H1 (cell line): Measurements from ENCODE around the gene GRM7. TPM values are rescaled to one million over a fixed set of nuclear protein-coding genes. Genes with fewer than 3 reads are reported as not detected.
A peak's percentile ranks its signal among the peaks of the same experiment; 100 is the strongest.

Source experiments
- CTCF ChIA-PET: fragments of 300-600 bp; sonication (Branson Sonifier 250); formaldehyde crosslinking; loops from one replicate; lab custom pipeline; 2021; ENCODE audit not compliant: partially characterized antibody; lab: Charles Lee
- POLR2A ChIA-PET: fragments of 300-600 bp; sonication (Branson Sonifier 250); formaldehyde crosslinking; loops from one replicate; lab custom pipeline; 2021; ENCODE audit warnings: inconsistent platforms; ENCODE audit not compliant: partially characterized antibody; lab: Charles Lee
- DNase-seq, 2 experiments: peaks; one replicate each; pipeline versions ENCODE4 v3.0.0 to v3.0.0-alpha.2; 2010 to 2022; ENCODE audit warnings: low spot score in 2 of 2, low read depth in 1 of 2, mixed read lengths in 1 of 2
- FAIRE-seq: peaks from 2 replicates; lab custom pipeline; 2011; peaks lifted over from hg19 to GRCh38; lab: Jason Lieb, UNC
- H2AFZ ChIP-seq: 2 replicates; pipeline ENCODE4 v1.8.1; 2012; ENCODE audit warnings: low read length, inconsistent platforms
- H2AK5ac ChIP-seq: 2 replicates; pipeline ENCODE4 v1.6.1; 2013; ENCODE audit warnings: low read depth, low read length
- H2BK120ac ChIP-seq: replicated peaks from 2 replicates; pipeline ENCODE3; 2013; ENCODE audit warnings: low read depth, low read length, inconsistent platforms
- H2BK12ac ChIP-seq: 2 replicates; pipeline ENCODE4 v1.6.1; 2013; ENCODE audit warnings: low read depth, low read length
- H2BK15ac ChIP-seq: 2 replicates; pipeline ENCODE4 v1.6.1; 2013; ENCODE audit warnings: low read length
- H2BK20ac ChIP-seq: 2 replicates; pipeline ENCODE4 v1.6.1; 2013; ENCODE audit warnings: low read length
- H2BK5ac ChIP-seq: 2 replicates; pipeline ENCODE4 v1.6.1; 2013; ENCODE audit warnings: low read depth, low read length
- H3K14ac ChIP-seq: 2 replicates; pipeline ENCODE4 v1.6.1; 2013; ENCODE audit warnings: inconsistent platforms; ENCODE audit not compliant: insufficient read length
- H3K18ac ChIP-seq: 2 replicates; pipeline ENCODE4 v1.6.1; 2013; ENCODE audit warnings: low read length; ENCODE audit errors: extremely low read depth
- H3K23ac ChIP-seq: 2 replicates; pipeline ENCODE4 v1.6.1; 2013; ENCODE audit warnings: inconsistent platforms; ENCODE audit not compliant: insufficient read length
- H3K23me2 ChIP-seq: 2 replicates; pipeline ENCODE4 v1.6.1; 2013; ENCODE audit warnings: low read depth, low read length
- H3K27ac ChIP-seq: 2 replicates; pipeline ENCODE4 v1.6.1; 2011; ENCODE audit warnings: low read depth, low read length, inconsistent platforms
- H3K27me3 ChIP-seq, 4 experiments: replicated peaks in 1 of 4; 1 replicate in 1 of 4; 2 replicates in 3 of 4; pipeline versions ENCODE4 v1.6.1 to v1.8.1; 2011 to 2013; ENCODE audit warnings: low read length in 3 of 4, mild to moderate bottlenecking in 3 of 4, inconsistent platforms in 2 of 4, mixed read lengths in 2 of 4, moderate library complexity in 1 of 4; ENCODE audit not compliant: control insufficient read depth in 3 of 4, insufficient read depth in 3 of 4; ENCODE audit errors: extremely low read depth in 1 of 4
- H3K36me3 ChIP-seq, 4 experiments: 2 replicates each; pipeline versions ENCODE4 v1.6.1 to v1.8.1; 2011 to 2013; ENCODE audit warnings: mild to moderate bottlenecking in 4 of 4, low read length in 3 of 4, moderate library complexity in 2 of 4, control low read depth in 1 of 4, inconsistent platforms in 1 of 4; ENCODE audit not compliant: insufficient read depth in 4 of 4, control insufficient read depth in 2 of 4
- H3K4ac ChIP-seq: replicated peaks from 2 replicates; pipeline ENCODE3; 2013; ENCODE audit warnings: low read length, low read depth, mixed read lengths, inconsistent platforms; ENCODE audit not compliant: insufficient read length
- H3K4me1 ChIP-seq, 4 experiments: replicated peaks in 1 of 4; 1 replicate in 1 of 4; 2 replicates in 3 of 4; pipeline versions ENCODE4 v1.6.1 to v1.8.1; 2011 to 2013; ENCODE audit warnings: low read length in 3 of 4, inconsistent platforms in 2 of 4, mixed read lengths in 1 of 4; ENCODE audit not compliant: insufficient read depth in 4 of 4, control insufficient read depth in 3 of 4
- H3K4me2 ChIP-seq, 2 experiments: 2 replicates each; pipeline versions ENCODE4 v1.6.1 to v1.8.1; 2011 to 2013; ENCODE audit warnings: low read depth in 2 of 2, low read length in 2 of 2, control low read depth in 1 of 2, inconsistent platforms in 1 of 2, mild to moderate bottlenecking in 1 of 2; ENCODE audit not compliant: insufficient read depth in 1 of 2
- H3K4me3 ChIP-seq, 4 experiments: fragments of 200-600, 300-600 bp in 1 of 4; sonication (generic), shearing (Covaris generic), sonication (Bioruptor Twin) in 1 of 4; 2 replicates each; pipeline versions ENCODE4 v1.5.1 to v1.8.1; 2011 to 2016; ENCODE audit warnings: low read length in 4 of 4, low read depth in 3 of 4, control low read depth in 2 of 4, inconsistent platforms in 2 of 4, mild to moderate bottlenecking in 2 of 4, mixed read lengths in 1 of 4, moderate library complexity in 1 of 4; ENCODE audit not compliant: insufficient read depth in 2 of 4; ENCODE audit errors: extremely low read depth in 1 of 4
- H3K56ac ChIP-seq: replicated peaks from 2 replicates; pipeline ENCODE3; 2013; ENCODE audit warnings: low read depth, mild to moderate bottlenecking, mixed read lengths, low read length, inconsistent platforms; ENCODE audit not compliant: insufficient read length
- H3K79me1 ChIP-seq: 2 replicates; pipeline ENCODE4 v1.6.1; 2013; ENCODE audit warnings: low read depth, low read length, control low read depth
- H3K79me2 ChIP-seq, 2 experiments: 2 replicates each; pipeline versions ENCODE4 v1.6.1 to v1.8.1; 2012 to 2013; ENCODE audit warnings: low read length in 2 of 2, mild to moderate bottlenecking in 2 of 2, inconsistent platforms in 1 of 2; ENCODE audit not compliant: insufficient read depth in 2 of 2, control insufficient read depth in 1 of 2
- H3K9ac ChIP-seq, 4 experiments: replicated peaks in 1 of 4; 1 replicate in 1 of 4; 2 replicates in 3 of 4; pipeline versions ENCODE4 v1.6.1 to v1.8.1; 2011 to 2013; ENCODE audit warnings: low read depth in 3 of 4, low read length in 3 of 4, control low read depth in 2 of 4, mild to moderate bottlenecking in 2 of 4, moderate library complexity in 2 of 4, inconsistent platforms in 1 of 4; ENCODE audit errors: extremely low read depth in 1 of 4
- H3K9me3 ChIP-seq, 2 experiments: 2 replicates each; pipeline versions ENCODE4 v1.6.1 to v1.8.1; 2012 to 2013; ENCODE audit warnings: mild to moderate bottlenecking in 2 of 2, moderate library complexity in 2 of 2, control low read depth in 1 of 2, inconsistent platforms in 1 of 2, low read depth in 1 of 2, low read length in 1 of 2, mixed read lengths in 1 of 2; ENCODE audit not compliant: insufficient read depth in 2 of 2
- H4K20me1 ChIP-seq, 2 experiments: replicated peaks in 1 of 2; 2 replicates each; pipeline versions ENCODE3 to v1.8.1; 2011 to 2013; ENCODE audit warnings: inconsistent platforms in 2 of 2, low read length in 2 of 2, mild to moderate bottlenecking in 1 of 2; ENCODE audit not compliant: insufficient read depth in 2 of 2, control insufficient read depth in 1 of 2
- H4K5ac ChIP-seq: 2 replicates; pipeline ENCODE4 v1.6.1; 2013; ENCODE audit warnings: low read length, low read depth, mixed read lengths, inconsistent platforms; ENCODE audit not compliant: insufficient read length
- H4K8ac ChIP-seq: 2 replicates; pipeline ENCODE4 v1.8.0; 2013; ENCODE audit warnings: mild to moderate bottlenecking, moderate library complexity, low read length, inconsistent platforms; ENCODE audit not compliant: insufficient read depth; ENCODE audit errors: extremely low read depth
- H4K91ac ChIP-seq: replicated peaks from 2 replicates; pipeline ENCODE3; 2013; ENCODE audit warnings: low read length, mixed read lengths, inconsistent platforms; ENCODE audit not compliant: insufficient read length
- JUND ChIP-seq: IDR thresholded peaks from 2 replicates; pipeline ENCODE4 v1.6.1; 2011; ENCODE audit warnings: mild to moderate bottlenecking, improper control_type of control experiment, low read length
- RAD21 ChIP-seq, 2 experiments: IDR thresholded peaks in 1 of 2; conservative IDR thresholded peaks in 1 of 2; 2 replicates each; pipeline ENCODE4 v1.6.1; 2011; ENCODE audit warnings: low read depth in 2 of 2, low read length in 2 of 2, improper control_type of control experiment in 1 of 2, inconsistent platforms in 1 of 2, mild to moderate bottlenecking in 1 of 2, moderate library complexity in 1 of 2
- SRF ChIP-seq: IDR thresholded peaks from 2 replicates; pipeline ENCODE4 v1.6.1; 2011; ENCODE audit warnings: mild to moderate bottlenecking, low read depth, low read length, moderate library complexity
- WGBS, 2 experiments: shearing (Covaris generic) in 1 of 2; methylation state at CpG; one replicate each; pipeline versions ENCODE4 v1.1.6 to v1.1.7; 2013 to 2015; ENCODE audit warnings: low lambda C conversion rate in 2 of 2, mixed read lengths in 2 of 2, inconsistent platforms in 1 of 2, low coverage in 1 of 2, missing lambda C conversion rate in 1 of 2; ENCODE audit not compliant: insufficient replicate concordance in 2 of 2, insufficient coverage in 1 of 2, insufficient read length in 1 of 2; ENCODE audit errors: extremely low coverage in 1 of 2, missing lambda C conversion rate in 1 of 2; 5-methylcytosine and 5-hydroxymethylcytosine counted together
- polyA plus RNA-seq, 7 experiments: library from polyadenylated mRNA; depleted of rRNA in 3 of 7; stranded (reverse) in 5 of 7; unstranded in 2 of 7; fragments of >200 nt in 5 of 7; fragments of 200-250 nt in 2 of 7; gene quantifications; 1 replicate in 5 of 7; 2 replicates in 1 of 7; 4 replicates in 1 of 7; pipeline versions ENCODE4 v1.2.1 to v1.2.3, GENCODE V29; 2011 to 2013; ENCODE audit warnings: missing spikeins in 2 of 7, mixed read lengths in 2 of 7
- total RNA-seq: library from RNA; stranded (reverse); fragmentation: NEBNext Ultra II Directional; extraction: Animal tissue kit (Norgen Biotek cat#: 25700); gene quantifications from 2 replicates; pipeline ENCODE4 v1.2.1, GENCODE V29; 2021
- TF ChIP-seq, protein P1 (sequence below), 3 experiments: IDR thresholded peaks; 1 replicate in 2 of 3; 2 replicates in 1 of 3; pipeline versions ENCODE4 v1.5.1 to v1.6.1; 2011; ENCODE audit warnings: low read length in 3 of 3, mild to moderate bottlenecking in 3 of 3, inconsistent platforms in 2 of 3, low read depth in 1 of 3, moderate library complexity in 1 of 3; ENCODE audit not compliant: insufficient read depth in 1 of 3; ENCODE audit errors: control extremely low read depth in 1 of 3

GRM7 gene
- total and polyA plus RNA-seq, 2 of the 8 experiments (the other 6 are each of a cell fraction or from before 2014, with no cell fraction given), result 0.17 to 0.24 TPM

DNA sequence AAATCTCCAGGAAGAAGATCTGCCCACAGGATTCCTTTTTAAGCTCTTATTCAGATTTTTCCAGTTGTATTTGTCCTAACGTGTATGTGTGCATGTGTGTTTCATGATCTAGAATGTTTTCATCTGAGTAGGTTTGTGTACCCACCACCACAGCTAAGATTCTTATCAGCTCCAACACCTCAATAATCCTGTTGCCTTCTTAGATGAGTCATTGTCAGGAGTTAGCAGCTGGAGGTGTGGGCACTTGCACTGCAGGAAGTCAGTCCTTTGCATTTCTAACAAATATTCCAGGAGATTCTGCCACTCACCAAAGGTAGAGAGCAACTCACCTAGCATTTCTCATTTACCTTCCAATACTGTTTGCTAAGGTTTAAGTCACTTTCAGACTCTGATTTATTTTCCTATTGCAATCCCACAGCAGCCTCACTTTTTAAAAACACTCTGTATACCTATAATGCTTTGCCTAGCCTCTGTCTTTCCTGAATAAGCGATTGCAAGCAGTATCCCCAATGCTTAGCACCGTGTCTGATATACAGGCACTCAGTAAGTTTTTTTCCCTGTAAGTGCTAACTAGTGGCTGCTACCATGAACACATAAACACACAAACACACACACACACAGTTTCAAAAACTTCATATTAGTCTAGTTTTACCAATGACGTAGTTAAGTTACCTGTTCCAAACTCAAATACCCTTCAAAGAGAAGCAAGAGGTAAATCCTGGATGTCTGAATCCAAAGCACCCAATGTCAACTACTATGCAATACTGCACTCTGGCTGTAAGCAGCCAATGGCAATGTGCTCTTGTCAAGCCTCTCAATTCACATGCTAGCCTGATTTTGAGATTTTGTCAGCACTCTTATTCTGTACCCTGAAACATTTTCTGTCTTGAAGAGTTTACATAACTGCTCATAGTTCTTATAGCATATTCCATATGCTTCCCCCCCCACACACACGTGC, 927.2 kb downstream of the GRM7 start:
- 45% methylated on average over 5 of the region's 5 CpGs; no CpG with 5 or more reads in 1 of the 2 experiments for WGBS, 2 experiments
- Histone ChIP-seq H3K27me3 (no peaks in the 10 kb centered on the region), H3K56ac (no peak overlapping the region), H2AK5ac (no peak overlapping the region), H3K4me1 (peaks cover 2 to 18% (median 13%) of the 10 kb centered on the region in 4 experiments; a peak in 6 of 7 replicates), H2BK5ac (peak overlapping the region; percentile 5; the same call in 1 of the 2 replicates), H3K14ac (no peak overlapping the region), H4K8ac (no peak overlapping the region), H2BK15ac (no peak overlapping the region), H4K91ac (peak overlapping the region; percentile 27), H3K23ac (no peak overlapping the region), H2AFZ (no peak overlapping the region), H3K23me2 (no peaks in the 10 kb centered on the region; the same call in 1 of the 2 replicates), H3K4me2 (peak overlapping the region; percentile 33 to 35; a peak in 2 of 4 replicates), H2BK20ac (peak overlapping the region; percentile 49; the same call in 1 of the 2 replicates), H3K9ac (no peak overlapping the region), H3K79me1 (no peaks in the 10 kb centered on the region), H2BK120ac (peak overlapping the region; percentile 34), H3K18ac (no peak overlapping the region), H3K4me3 (no peak overlapping the region), H2BK12ac (0 out of 2 replicates have a peak overlapping the region, but pooled peaks have one; percentile 32), H3K27ac (0 out of 2 replicates have a peak overlapping the region, but pooled peaks have one; percentile 27), H4K5ac (no peak overlapping the region), H3K36me3 (no peaks in the 10 kb centered on the region; a peak in 1 of 8 replicates), H3K4ac (no peak overlapping the region), H4K20me1 (no peaks in the 10 kb centered on the region), H3K79me2 (no peaks in the 10 kb centered on the region), H3K9me3 (peaks cover 5 to 8% of the 10 kb centered on the region in 2 experiments; a peak in 3 of 4 replicates)
- FAIRE-seq, result peak; percentile 79
- ChIA-PET CTCF (interaction anchor here (0.7 kb wide), 1 partner anchor 649 kb away, joined by 3 read pairs; no protein-coding TSS in a partner anchor), POLR2A (no interaction called here)
- TF ChIP-seq RAD21 (IDR thresholded peaks at IDR 0.05 in 1 of 2, conservative IDR thresholded peaks at IDR 0.05 in 1 of 2; ENCODE audit: low read depth in 2 of 2, low read length in 2 of 2) (peak; percentile 63 to 70), SRF (no peak), JUND (peak; percentile 32; the same call in 1 of the 2 replicates)
- TF ChIP-seq, protein P1, sequence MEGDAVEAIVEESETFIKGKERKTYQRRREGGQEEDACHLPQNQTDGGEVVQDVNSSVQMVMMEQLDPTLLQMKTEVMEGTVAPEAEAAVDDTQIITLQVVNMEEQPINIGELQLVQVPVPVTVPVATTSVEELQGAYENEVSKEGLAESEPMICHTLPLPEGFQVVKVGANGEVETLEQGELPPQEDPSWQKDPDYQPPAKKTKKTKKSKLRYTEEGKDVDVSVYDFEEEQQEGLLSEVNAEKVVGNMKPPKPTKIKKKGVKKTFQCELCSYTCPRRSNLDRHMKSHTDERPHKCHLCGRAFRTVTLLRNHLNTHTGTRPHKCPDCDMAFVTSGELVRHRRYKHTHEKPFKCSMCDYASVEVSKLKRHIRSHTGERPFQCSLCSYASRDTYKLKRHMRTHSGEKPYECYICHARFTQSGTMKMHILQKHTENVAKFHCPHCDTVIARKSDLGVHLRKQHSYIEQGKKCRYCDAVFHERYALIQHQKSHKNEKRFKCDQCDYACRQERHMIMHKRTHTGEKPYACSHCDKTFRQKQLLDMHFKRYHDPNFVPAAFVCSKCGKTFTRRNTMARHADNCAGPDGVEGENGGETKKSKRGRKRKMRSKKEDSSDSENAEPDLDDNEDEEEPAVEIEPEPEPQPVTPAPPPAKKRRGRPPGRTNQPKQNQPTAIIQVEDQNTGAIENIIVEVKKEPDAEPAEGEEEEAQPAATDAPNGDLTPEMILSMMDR (IDR thresholded peaks at IDR 0.05; ENCODE audit: control extremely low read depth in 1 of 3, insufficient read depth in 1 of 3, low read depth in 1 of 3, low read length in 3 of 3), result peak in 2 of 3 experiments; percentile 2 to 43; a peak in 1 of 4 replicates
- no peak for DNase-seq
